Activated CD4-positive, alpha-beta T cell treated with anti-CD3 and anti-CD28 coated beads, Interleukin-2, Interleukin-4, amounts not matched to agents 100 ng/mL and 50 ng/mL, durations not matched to agents 16 hours and 8 hours (primary cell): Measurements from ENCODE around the gene HAUS3.
"Not testable (repeated sequence)": the region's sequence is repeated elsewhere in the genome, so short reads cannot be mapped to it uniquely, and the experiment has no call there.

Source experiments
- DNase-seq: peaks from one replicate; pipeline ENCODE4 v3.0.0-alpha.2; 2020; ENCODE audit warnings: low spot score

Gene HAUS3

DNA sequence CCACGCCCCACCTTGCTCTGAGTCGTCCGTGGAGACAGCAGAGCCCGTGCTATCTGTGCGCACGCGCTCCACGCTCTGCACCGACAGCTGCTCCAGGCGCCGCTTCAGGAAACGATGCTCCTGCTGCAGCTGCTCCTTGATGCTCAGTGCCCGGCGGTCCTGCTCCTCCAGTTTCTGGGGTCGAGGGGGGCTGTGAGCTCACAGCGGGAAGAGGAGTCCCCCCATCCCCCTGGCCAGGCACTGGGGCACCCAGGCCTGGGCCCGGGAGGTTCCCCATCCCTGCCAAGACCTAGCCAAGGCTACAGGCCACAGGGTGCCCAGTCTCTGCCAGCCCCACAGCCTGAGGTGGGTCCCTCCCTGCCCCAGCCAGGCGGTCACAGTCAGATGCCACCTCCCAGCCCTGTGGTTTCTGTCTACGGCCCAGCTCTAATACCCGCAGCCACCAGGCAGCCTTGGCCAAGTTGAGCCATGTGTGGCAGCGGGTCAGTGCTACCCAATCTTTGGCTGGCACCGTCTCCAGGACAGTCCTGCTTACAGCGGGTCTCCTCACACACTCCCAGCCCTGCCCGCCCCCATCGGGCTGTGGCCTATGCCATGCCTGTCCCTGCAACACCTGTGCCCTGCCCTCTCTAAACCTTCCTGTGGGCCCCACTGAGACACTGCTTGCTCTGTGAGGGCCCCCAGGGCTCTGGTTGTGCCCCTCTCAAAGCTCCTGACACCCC lies 9.3 kb upstream of the HAUS3 start:
- DNase-seq: no peak

DNA sequence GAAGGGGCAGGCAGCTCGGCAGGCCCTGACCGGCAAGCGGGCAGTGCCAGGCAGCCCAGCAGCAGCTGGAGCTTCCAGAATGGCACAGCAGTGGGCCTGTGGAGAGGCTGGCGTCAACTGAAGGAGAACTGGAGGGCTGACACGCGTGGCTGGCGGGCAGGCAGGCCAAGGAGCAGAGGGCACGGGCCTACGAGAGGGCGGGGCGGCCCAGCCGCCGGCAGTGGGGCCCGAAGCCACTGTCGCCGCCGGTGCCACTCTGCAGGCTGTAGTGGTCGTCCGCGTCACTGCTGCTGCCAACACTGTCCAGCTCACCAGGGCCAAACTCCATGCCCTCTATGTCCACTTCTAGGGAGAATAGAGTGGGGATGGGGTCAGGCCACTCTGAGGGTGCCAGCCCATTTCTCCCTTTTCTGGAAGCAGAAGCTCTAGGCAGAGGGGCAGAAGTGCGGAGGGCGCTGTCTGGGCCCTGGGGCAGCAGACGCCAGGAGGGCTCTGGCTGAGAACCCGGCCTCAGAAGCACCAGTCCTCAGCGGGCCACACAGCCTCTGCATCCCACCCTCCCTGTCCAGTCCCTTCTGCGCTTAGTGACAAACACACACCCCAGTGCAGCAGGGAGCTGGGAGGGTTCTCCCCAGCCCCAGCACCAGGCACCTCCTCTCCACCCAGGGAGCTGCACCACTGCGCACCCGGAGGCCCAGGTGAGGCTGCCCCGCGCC lies 8.6 kb upstream of the HAUS3 start:
- DNase-seq: no peak

DNA sequence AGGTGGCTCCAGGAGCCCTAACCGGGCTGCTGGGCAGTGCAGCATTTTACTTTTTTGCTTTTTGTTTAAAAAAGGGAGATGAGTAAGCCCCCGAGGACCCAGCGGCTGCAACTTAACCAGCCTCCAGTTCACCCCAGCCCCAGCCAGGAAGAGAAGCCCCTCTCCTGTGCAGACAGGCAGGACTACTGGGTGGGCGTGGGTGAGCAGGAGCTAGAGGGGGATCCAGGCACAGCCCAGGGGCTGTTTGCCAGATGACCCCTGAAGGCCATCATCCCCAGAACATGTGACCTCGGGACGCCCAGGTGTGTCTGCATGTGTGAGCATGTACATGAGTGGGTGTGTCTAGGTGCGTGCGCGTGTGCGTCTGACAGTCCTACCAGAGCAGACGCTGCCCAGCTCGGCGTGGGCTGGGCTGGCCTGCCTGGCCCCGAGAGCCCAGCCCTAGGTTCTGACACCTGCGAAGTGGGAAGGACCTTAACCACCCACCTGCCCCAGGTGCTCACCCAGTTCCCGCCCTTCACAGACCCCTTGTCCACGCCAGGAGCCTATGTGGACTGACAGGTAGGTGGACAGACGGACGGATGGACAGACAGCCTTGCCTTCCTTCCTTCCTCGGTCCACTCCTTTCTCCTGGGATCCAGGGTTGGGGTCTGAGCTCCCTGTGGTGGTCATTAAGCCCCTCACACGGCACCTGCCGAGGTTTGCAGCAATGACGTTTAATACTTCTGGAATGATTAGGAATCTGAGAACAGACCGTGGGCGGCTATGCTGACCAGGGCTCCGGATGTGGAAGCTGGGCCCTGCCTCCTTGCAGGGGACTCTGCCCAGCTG lies 7.8 kb upstream of the HAUS3 start:
- no peak for DNase-seq

DNA sequence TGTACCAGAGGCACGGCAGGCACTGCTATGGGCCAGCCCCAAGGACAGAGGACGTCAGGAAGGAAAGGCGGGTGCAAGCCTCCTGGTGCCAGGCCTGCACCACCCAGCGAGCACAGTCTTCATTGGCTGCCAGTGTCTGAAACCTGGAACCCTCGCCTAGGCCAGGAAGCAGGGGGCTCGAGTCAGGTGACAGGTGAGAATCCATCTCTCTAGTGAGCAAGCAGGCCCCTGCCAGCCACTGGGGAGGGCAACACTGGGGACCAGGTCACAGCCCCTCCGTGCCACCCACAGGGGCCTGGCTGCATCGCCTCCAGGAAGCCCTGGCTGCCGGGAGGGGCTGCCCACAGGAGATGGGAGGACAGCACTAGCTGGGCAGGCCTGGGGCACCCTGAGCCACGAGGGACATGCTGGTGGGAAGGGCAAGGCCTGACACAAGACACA lies 6.9 kb upstream of the HAUS3 start:
- DNase-seq: no peak

DNA sequence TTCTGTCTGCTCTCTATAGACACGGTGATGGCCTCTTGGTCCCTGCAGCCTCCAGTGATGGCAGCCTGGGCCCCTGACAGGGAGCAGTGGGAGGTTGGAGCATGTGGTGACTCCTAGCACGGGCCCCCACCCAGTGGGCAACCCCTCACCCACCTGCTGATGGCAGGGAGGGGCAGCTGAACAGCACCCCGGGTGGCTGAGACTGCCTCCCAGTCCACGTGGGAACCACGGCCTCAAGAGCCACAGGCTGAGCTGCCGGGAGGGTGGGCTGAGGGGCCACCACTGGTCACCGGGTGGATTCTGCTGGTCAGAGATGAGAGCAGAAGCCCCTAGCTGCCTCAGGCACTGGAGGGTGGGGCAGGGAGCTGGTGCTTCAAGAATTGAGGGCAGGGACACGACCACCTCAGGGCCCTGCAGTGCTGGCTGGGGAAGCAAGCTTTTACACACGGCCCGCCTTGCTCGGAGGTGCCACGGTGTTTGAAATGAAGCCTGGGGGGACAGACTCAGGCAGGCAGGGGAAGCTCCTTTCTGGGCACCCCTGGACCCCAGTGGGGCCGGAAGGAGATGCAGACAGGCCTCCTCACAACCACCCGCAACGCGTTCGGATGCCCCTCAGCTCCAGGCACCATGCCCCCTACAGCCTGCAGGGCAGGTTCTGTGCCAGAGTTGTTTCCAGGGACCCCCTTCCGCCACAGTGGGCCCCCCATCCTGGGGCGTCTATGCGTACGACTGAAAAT lies 6.3 kb upstream of the HAUS3 start:
- no peak for DNase-seq

DNA sequence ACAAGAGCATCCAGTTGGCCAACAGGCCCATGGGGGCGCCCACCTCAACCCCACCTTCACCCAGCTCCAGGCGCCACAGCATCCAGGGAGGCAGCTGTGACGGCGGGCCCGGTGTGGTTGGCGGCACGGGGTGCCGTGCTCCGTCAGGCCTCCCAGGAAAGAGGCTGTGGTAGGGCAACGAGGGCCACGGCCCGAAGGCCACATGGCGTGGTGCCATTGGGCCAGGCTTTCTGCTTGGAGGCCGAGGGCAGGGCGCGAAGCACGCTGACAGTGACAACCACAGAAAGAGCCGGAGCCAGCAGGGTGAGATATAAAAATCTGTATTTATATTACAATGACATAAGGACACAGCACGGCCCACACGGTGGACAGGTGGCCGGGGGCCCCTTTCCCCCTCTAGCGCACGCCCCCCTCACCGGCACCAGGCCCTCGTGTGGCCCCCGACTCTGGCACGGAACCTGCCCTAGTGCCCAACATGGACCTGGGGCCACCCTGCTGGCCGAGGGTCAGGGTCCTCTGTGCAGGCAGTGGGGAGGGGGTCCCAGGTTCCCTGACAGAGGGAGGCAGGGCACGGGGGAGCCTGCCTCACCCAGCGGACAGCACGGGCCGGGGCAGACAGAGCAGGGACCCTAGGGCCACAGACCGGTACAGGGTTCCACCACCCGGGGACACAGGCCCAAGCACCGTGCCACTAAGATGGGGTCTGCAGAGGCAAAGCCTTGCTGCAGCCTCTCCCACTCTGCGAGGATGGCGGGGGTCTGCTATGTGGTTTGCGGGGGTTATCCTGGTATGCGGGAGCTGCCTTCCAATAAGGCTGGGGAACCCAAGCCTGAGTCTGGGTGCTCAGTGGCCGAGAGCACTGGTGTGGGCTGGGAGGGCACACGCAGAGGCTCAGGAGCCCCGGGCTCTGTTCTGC lies 5.5 kb upstream of the HAUS3 start:
- DNase-seq: no peak

DNA sequence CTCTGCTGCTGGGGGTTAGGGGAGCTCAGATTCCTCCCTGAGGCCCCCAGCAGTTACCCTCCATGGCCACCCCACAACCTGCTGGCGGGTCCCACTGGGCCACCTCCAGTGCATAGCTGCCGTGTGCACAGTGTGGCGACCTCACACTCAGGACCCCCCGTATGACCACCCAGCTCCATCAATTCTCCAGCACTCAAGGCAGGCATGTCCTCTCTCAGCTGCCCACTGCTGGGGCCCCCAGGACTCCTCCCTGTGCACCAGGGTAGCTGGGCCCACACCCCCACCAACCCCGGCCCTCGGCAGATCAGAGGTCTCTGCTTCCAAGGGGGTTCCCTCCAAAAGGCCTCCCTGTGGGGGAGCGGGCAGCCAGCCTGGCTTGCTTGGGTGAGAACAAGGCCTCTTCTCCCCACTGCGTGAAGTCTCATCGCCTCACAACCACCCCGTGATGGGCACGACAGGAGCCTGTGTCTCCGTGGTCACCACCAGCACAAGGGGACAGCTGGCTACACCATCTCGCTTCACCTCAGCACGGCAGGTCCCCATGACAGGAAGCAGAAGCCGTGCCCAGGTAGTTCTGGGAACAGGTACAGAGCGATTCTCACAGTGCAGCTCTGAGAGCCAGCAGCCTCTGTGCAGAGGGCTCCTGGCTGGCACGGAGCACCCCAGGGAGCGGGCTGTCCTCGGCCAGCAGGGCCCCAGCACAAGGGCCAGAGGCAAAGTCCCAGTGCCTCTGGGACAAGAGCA lies 4.6 kb upstream of the HAUS3 start:
- DNase-seq: no peak

DNA sequence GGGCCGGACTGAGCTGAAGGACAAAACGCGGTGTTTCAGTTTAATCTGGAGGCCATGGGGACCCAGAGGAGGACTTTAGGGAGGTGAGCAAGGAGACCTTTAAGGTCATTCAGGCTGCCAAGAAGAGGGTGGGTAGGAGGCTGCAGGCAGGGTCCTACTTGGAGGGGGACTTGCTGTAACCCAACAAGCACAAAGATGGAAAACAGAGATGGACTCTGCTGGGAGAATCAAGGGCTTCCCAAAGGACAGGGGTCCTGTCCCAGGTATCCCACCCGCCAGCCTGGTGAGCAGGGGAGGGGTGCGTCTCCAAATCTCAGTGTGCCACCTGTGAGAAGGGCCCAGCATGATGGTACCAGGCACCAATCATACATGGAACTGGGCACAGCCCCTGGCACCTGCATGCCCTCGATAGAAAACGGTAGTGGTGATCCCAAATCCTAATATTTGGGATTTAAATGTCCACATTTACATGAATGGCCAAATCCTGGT lies 3.9 kb upstream of the HAUS3 start:
- no peak for DNase-seq

DNA sequence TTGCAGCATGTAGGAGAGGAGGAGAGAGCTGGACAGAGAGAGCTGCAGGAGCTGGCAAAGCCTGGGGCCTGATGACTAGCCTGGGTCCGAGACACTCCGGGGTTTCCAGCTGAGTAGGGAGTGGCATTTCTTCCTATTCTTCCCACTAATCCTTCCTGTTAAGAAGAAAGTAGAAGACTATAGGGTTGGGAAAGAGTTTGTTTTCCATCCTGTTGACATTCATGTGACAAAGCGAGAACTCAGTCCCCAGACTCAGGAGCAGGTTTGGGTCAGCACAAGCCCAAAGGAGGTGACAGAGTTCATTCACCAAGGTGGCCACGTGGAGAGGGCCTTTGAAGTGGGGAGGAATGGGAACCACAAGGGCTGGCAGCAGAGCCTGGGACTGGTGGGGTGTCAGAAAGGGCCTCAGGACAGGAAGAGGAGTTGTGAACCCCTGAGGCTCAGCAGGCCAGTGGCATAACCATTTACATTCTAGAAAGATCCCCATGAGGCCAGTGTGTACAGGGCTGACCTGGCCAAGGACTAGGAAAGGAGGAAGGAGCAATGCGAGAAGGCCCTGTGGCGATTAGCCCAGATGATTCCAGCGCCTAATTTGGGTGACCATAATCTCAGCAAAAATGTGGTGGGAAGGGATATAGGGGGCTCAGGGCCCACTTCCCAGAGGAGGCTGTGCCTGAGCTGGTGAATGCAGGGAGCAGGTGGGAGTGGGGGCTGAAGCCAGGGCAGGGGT lies 3.3 kb upstream of the HAUS3 start:
- DNase-seq: no peak

DNA sequence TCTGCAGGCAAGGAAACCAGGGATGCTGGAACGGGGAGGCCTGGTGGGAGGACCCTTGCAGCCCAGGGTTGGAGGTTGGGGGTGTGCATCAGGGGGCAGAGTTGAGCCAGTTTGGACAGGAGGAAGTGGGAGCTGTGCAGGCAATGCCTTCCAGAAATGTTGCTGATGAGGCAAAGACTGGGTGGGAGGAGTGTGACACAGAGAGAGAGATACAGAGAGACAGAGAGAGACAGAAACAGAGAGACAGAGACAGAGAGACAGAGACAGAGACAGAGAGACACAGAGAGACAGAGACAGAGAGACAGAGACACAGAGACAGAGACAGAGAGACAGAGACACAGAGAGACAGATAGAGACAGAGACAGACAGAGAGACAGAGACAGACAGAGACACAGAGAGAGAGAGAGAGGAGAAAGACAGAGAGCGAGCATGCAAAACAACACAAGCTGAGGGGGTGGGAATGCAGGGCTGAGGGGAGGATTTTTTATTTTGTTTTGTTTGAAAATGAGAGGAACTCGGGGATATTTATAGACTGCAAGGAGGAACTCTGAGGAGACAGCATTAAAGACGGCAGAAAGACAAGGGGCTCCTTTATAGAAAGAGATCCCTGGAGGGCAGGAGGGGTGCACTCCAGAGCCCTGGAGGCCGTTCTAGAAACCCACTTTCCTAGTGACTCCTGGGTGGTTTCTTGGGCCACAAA lies 1.9 kb upstream of the HAUS3 start:
- DNase-seq: peak; percentile 12

DNA sequence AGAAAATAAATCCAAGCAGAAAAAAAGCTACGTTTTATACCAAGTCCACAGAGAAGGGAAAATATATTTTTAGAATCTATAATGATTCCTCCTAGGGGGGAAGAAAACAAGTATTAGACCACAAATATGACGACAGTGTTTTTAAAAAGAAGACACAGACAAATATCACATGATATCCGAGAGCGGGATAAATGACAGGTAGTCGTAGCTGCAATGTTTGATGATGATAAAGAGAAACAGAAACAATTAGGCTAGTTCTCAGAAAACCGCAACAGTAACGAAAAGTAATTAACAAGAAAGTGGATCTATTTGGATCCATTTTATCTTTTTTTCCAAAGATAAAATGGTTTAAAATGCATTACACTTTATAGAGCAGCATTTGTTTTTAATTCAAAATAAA lies 918 bp downstream of the HAUS3 start:
- peak; percentile 28 for DNase-seq

DNA sequence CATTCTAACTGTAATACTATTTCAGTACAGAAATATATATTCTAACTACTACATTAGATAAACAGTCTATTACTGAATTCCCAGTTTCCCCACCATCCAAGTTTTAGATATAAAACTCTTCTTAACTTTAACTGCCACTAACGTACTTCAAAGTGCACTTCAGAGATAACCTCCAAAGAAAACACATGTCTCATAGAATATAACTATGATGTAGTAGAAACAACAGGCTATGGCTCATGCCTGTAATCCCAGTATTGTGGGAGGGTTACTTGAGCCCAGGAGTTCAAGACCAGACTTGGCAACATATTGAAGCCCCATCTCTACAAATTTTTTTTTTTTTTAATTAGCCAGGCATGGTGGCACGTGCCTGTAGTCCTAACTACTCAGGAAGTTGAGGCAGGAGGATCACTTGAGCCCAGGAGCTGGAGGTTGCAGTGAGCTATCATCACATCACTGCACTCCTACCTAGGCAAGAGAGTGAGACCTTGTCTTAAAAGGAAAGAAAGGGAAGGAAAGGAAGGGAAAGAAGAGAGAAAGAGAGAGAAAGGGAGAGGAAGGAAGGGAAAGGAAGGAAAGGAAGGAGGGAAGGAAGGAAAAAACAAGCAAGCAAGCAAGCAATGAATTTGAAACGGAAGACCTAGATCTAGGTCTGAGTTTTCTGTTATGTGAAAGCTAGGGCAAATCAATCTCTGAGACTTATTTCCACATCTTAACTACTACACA lies 4.8 kb downstream of the HAUS3 start:
- DNase-seq: no peak

DNA sequence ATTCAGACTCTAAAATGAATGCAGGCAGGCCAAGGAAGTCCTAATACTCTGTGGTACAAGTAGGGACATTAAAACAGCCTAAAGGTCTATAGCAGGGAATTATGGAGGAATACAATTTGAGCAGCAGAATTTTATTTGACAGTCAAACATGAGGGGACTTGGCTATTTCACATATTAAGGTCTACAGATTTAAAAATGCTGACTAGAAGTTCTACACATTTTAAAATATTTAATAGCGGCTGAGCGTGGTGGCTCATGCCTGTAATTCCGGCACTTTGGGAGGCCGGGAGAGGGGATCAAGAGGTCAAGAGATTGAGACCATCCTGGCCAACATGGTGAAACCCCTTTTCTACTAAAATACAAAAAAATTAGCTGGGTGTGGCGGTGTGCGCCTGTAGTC lies 10.8 kb downstream of the HAUS3 start:
- DNase-seq: no peak

DNA sequence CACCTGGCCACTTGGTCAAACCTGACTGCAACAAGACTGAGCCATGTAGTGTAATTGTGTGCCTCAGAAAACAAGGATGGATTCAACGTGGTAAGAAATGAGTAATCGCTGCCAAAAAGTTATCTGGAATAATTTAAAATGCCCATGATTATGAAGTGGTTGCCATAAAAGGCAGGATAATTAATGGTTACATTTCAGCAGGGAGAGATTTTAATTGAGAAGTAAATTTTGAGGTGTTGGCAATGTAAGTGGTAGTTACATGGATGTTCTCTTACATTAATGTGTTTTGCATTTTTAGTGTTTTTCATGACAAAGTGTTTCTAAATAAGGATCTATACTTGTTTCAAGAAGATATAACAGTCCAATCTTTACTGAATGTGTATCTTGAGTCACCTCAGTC lies 15.7 kb downstream of the HAUS3 start:
- DNase-seq: no peak

DNA sequence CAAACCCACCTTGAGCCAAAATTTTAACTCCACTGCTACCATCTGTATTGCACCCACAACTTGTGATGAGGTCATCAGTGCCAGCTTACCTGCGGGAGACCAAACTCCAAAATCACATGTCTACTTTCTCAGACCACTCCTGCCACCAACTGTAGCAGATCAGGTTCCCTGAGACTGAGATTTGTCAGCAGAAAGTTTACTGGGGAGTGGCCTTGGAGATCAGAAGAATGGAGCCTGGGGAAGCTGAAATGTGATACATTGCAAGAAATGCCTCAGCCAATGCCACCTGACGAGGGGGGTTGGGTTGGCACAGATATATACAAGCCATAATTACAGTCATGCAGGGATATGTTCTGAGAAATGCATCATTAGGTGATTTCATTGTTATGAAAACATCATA lies 19.1 kb downstream of the HAUS3 start:
- DNase-seq: no peak

DNA sequence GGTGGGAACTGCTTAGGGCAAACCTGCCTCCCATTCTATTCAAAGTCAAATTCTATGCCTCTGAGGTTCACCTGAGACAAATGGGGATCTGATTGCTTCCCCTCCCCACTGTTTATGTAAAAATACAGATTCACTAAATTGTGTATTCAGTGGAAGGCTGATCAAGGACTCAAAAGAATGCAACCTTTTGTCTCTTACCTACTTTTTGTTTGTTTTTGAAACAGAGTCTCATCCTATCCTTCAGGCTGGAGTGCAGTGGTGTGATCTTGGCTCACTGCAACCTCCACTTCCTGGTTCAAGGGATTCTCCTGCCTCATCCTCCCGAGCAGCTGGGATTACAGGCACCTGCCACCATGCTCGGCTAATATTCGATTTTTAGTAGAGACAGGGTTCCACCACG lies 20.5 kb downstream of the HAUS3 start:
- not testable (repeated sequence) for DNase-seq

DNA sequence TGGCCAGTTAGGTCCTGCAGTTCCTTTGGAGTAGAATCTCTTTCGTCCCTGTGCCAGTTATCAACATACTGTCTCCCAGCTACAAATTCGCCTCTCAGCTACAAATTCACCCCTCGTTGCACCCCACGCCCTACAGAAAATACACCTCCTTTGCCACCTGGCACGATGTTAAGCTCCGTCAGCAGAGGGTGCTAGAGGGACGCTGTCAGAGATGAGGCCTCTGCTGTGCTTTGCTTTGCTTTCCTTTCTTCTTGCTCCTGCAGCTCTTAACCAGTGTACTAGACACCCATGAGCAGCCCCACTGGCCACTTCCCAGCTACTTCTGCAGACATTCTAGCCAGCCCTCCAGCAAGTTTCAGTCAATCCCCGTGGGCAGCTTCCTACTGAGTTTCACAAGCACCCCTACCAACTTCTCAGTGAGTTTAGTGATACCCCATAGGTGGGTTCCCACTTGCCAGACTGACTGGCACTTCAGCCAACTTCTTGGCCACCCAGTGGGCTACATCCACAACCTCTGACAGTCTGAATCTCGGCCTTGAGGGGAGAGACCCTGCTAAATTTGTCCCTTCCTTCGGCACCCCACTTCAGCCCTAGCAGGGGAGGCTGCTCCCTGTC lies 21.8 kb downstream of the HAUS3 start:
- peak; percentile 75 for DNase-seq
